Measurements from ENCODE around the gene CHI3L2. TPM values are rescaled to one million over a fixed set of nuclear protein-coding genes. Genes with fewer than 3 reads are reported as not detected.

CHI3L2 gene, protein sequence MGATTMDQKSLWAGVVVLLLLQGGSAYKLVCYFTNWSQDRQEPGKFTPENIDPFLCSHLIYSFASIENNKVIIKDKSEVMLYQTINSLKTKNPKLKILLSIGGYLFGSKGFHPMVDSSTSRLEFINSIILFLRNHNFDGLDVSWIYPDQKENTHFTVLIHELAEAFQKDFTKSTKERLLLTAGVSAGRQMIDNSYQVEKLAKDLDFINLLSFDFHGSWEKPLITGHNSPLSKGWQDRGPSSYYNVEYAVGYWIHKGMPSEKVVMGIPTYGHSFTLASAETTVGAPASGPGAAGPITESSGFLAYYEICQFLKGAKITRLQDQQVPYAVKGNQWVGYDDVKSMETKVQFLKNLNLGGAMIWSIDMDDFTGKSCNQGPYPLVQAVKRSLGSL
- 3.3 TPM for total RNA-seq

DNA sequence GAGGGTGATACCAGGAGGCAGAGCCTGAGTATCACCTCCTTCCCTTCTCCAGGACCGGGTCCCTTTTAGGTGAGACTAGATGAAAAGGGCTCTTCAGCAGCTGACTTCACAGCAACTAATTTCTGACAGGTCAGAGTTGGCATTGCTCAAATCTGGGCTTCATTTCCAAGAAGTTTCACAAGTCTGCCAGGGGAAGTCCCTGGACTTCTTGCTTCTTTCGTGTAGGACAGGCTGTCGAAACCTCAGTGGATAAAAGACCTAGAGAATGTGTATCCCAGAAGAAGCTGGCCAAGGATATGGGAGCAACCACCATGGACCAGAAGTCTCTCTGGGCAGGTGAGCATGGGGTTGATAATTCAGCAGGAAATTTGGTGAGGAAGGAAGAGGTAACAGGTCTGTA is at the start of gene CHI3L2:
TSS of gene CHI3L2 (plus strand) at position 280 of the 400 bp plus-strand sequence. CDS start at position 297, 17 bp downstream.
- ATAC-seq (peak; percentile 44), DNase-seq (ENCODE audit: low spot score) (no peak)
- intact Hi-C loops (cut with DNase I), result no loop called here

DNA sequence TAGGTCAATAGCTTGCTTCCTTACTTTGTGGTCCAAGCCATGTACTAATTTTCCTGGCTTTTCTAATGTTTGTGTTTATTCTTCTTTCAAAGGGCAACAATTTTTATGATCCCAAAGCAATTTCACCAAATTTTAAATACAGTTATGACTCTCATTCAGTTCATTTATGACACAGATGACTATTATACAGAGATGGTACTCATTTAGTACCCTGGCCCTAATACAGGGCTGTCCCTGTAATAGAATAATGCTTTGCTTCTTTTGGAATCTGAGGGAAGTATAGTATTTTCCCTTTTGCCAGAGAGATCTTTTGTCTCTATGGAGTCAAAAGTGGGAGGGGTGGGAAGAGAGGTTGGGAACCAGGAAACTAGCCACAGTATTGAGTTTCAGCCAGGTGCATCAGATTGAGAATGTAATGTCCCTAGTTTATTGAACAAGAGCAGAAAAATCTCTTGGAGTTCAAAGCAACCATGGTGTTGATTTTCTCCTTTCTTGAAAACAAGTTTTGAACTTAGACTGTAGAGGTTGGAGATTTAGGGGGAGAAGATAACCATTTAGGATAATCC is 47.5 kb upstream of the CHI3L2 start:
- DNase-seq (ENCODE audit: low spot score) (no peak), ATAC-seq (no peak)
- intact Hi-C loops (cut with DNase I), result no loop called here

DNA sequence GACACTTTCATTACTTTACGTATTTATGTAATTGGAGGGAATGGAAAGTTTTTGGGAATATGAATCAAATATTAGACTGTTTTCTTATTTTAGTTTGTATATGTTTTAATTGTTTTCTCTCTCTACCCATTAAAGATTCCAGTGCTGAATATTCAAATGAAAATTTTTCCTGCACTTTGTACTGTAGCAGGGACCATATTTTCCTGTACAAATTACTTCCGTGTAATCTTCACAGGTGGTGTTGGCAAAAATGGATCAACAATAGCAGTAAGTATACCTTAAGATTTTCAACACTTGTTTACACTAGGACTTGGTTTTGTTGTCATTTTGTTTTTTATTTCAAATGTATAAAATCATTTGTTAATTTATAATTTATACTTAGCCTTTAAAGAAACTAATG is 45.5 kb upstream of the CHI3L2 start:
- ATAC-seq (no peak), DNase-seq (ENCODE audit: low spot score) (no peak)
- intact Hi-C loops (cut with DNase I), result no loop called here

DNA sequence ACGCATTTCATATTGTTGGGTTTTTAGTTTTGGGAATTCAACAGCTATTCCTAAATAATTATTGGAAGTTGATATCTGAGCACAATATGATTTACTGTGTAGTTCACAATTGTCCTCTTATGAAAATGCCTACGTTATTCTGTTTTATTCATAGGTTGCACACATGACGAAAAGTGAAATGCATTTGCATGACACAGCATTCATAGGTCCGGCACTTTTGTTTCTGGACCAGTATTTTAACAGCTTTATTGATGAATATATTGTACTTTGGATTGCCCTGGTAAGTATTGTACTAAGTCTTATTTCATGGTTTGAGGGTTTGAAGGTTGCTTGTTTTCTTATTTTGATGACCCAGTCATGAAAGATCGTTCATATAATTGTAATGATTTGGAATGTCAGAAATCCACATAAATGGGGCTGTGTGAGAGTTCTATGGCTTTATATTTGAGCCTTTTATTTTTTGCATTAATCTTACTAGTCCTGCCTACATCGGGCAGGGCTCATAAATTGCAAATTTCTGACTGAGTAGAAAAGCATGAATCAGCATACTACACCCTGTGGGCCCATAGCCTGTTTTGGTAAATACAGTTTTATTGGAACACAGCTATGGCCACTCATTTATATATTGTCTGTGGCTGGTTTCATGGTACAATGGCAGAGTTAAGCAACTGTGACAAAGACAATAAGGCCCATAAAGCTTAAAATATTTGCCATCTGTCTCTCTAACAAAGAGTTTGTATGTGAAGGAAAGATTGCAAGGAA is 44.0 kb upstream of the CHI3L2 start:
- ATAC-seq, result no peak
- intact Hi-C loops (cut with DNase I), result no loop called here
- DNase-seq (ENCODE audit: low spot score), result no peak

DNA sequence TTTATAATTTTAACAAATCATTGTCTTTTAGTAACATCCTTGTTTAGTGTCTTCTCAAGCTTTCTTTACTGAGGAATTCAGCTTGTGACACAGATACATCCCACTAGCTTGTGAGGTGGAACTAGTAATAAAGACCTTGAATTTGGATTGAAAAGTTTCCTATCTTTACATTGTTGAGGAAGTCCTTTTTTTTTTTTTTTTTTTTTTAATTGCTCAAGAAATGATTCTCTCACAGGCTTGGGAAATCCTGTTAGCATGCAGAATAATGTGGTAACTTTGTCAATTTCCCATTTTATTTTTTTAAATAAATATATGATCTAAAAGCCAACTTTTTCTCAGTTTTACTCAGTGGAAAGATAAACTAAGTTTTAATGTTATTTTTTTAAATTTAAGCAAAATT is 42.9 kb upstream of the CHI3L2 start:
- intact Hi-C loops (cut with DNase I), result no loop called here
- no peak for DNase-seq (ENCODE audit: low spot score)
- no peak for ATAC-seq

DNA sequence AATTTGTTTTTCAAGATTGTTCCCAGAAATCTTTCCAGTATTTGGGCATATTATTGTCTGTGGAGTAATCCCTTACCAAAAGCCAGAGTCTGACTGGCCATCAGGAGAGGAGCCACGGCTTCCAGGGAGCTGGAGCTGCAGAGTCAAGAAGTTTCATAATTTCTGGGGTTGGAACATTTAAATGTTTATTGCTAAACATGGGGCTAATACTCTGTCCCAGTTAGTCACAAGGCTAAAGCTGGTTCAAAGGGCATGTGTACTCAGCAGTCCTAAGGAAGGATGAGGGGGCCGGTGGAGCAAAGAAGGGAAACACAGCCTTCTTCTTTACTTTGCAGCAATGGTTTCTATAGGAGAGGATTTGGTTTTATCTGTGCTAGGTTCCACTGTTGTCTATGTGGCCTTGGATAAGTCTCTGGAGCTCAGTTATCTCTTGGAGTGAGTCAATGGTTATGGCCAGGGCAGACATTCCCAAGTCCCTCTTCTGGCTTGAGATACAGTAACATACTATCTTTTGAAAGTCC is 36.5 kb upstream of the CHI3L2 start:
- DNase-seq (ENCODE audit: low spot score), result no peak
- peak; percentile 89 for ATAC-seq
- intact Hi-C loops (cut with DNase I), result no loop called here

DNA sequence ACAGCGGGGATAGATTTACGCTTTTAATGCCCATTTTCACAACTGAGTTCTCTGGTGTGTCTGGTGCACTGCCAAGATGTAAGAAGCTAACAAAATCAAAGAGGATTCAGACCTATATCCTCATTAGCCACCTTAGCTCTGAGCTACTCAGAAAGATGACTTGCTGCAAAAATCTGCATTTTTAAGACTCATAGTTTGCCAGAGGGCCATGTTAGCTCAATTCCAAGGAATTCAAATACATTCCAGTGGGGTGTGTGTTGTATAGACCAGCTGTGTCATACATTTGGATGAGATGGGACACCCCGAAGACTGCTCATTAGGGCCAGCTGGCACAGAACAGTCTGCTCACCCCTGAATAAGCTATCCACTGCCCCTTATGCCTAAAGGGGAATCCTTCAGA is 36.0 kb upstream of the CHI3L2 start:
- DNase-seq (ENCODE audit: low spot score), result no peak
- no peak for ATAC-seq
- intact Hi-C loops (cut with DNase I), result no loop called here

DNA sequence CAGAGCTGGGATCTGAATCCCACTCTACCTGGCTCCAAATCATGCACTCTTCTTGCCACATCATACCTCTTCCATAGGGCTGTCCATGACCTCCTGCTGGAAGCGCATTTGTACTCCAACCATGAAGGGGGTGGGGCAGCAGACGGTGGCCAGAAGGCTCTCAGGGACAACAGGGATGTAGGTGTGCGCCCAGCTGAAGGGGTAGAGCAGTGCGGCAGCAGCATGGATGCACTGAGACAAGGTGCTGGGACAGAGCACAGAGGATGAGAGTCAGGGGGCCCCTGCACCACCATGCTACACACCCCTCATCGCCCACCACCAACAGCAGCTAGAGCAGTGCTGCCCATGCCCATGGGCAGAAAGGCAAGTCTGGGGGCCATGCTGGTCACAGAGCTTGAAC is 35.4 kb upstream of the CHI3L2 start:
- ATAC-seq (no peak), DNase-seq (ENCODE audit: low spot score) (no peak)
- intact Hi-C loops (cut with DNase I), result no loop called here

DNA sequence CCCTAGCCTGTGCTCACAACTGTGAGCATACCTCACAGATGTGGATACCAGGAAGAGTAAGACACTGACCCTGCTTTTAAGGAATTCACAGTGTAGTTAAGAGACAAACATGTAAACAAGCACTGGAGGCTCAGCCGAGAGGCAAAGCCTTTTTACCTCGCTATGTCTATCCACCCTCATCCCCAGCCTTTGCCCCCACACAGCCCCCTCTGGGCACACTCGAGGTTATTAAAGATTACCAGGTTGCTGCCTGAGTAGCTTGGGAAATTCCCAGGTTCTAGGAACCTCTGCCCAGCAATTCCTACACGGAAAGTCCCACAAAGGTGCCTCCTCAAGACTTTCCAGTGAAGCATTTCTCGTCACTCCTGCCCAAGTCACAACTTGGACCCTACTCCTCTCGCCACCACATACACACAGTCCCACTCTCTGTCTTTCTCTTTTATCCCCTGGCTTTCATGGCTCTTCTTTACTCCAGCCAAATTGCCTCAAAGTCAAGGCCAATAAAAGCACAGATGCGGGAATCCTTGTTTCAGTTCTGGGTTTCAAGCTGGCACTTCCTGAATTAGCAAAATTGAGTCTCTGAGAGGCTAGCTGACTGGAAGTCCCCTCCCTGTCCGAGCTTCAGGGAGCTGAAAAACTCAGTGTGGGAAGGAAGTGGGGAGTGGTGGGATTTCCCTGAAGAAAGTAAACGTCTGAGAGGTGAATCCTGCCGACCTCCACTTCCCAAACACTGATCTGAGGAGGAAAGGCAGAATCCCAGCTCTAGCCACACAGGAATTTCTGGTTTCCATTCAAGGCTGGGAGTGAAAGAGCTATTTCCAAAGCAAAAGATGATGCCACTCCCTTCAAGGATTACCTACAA is 34.6 kb upstream of the CHI3L2 start:
- intact Hi-C loops (cut with DNase I), result no loop called here
- DNase-seq (ENCODE audit: low spot score) (no peak), ATAC-seq (peak; percentile 7)

DNA sequence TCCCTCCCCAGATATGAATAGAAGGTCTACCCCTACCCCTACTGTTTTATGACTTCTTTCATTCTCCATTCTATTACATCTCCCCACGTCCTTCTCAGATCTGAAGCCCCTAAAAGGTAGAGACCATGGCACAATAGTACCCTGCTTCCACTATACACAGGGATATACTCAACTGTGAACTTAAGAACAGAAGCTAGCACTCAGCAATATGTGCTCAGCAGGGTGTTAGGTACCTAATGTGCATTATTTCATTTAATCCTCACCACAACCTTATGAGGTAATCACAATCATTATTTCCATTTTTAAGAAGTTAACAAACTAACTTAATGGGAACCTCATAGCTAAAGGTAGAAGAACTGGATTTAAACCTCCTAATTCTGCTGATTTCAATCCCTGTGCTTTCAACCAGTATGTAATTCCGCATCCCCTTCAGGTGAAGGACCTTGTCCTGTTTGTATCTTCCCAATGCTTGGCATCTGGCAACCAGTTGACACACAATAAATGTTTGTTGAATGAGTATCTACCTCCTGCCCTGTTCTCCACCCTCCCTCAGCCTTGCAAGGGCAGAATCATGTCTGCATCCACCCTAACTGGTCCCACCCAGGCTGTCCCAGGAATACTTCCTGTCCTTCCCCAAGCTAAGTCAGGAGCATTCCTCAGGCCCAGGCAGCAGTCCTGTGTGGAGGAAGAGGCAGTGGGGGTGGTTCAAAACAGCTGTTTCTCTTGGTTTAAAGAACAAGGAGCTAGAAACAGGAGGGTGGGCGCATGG is 33.6 kb upstream of the CHI3L2 start:
- intact Hi-C loops (cut with DNase I), result no loop called here
- DNase-seq (ENCODE audit: low spot score) (no peak), ATAC-seq (no peak)

DNA sequence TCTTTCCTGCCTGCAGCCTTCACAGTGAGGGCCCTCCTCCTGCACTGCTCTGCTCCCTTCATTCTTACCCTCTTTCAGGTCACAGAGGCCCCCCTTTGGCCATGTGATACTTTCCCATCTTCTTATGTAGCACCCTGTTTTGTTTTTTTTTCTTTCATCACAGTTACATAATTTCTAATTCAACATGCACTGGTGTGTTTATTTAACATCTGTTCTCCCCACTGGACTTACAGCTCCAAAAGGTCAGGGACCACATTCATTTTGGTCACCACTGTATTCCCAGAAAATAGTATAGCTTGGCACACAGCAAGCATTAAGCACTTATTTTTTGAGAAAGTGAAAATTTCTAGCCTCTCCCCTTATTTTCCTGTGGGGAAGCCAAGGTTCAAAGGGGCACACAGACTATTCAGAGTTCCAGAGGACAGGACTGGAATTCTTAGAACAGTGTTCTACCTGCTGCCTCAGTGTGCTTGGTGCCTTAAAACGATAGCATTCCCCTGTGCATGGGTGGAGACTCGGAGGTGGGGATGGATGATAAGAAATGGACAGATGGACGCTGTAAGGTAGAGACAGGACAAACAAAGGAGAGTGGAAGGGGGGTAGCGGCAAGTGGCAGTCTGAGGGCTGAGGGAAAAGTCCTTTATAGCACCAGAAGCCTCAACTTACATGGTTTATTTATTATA is 32.4 kb upstream of the CHI3L2 start:
- peak; percentile 48 for ATAC-seq
- intact Hi-C loops (cut with DNase I), result no loop called here
- no peak for DNase-seq (ENCODE audit: low spot score)

DNA sequence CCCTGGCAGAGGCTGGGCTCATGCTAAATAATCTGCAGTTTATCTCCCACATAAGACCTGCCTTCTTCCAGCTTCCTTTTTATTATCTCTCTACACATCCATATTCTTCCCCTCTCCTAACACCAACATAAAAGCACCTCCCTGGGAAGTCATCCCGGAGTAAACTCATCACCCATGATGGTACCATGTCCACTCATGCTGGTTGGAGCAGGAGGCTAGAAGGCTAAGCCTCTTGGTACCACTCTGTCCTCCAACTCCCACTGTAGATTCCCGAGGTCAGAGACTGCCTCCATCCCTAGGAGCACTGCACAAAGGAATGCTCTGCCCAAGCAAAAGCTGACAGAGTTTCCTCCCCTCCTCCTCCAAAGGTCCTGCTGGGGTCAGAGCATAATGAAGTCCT is 31.3 kb upstream of the CHI3L2 start:
- intact Hi-C loops (cut with DNase I), result no loop called here
- ATAC-seq, result no peak

DNA sequence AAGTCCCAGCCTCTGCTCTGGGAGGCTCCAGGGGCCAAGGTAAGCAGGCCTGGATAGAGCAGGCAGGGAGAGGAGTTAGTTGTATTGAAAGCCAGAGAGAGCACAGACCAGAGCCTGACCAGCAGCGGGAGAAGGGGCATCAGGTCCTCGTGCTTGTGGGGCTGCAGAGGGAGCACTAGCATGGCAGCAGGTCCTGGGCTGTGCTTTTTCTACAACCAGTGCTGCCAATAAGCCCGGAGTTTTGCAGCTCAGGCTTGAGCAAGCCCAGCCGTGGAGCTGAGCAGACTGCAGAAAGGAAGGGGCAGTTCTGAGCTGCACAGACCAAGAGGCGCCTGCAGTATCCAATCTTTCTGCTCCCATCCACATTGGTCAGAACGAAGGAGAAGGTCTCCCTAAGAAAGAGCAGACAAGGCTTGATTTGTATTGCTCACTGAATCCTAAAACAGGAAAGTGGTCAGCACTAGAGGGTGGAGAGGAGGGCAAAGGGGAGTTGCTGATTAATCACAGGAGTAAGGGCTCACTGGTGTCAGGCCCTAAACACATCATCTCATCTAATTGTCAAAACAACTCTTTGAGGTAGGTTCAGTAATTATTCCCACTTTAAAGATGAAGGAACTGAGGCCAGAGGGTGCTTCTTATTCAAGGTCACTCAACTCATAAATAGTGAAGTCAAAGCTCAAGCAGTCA is 29.8 kb upstream of the CHI3L2 start:
- intact Hi-C loops (cut with DNase I), result no loop called here
- ATAC-seq, result no peak
- no peak for DNase-seq (ENCODE audit: low spot score)

More for the DNA sequence above, 31.3 kb upstream of the CHI3L2 start:
- no peak for DNase-seq (ENCODE audit: low spot score)

DNA sequence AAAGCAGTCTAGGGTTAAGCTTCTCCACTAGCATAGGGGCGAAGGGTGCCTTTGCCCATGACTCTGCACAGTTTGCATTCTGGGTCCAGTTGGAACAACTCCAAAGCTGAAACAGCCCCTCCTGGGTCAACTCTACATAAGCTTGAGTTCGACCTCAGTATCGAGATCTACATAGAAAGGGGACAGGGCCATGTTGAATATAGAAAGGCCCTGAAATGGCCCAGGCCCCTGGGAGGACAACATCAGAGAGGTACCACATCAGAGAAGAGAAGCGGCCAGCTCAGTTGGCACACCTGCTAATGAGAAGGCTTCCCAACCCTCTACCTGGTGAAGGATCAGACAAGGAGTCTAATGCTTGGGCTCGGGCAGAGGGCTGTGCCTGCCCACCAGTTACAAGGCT is 28.7 kb upstream of the CHI3L2 start:
- no peak for DNase-seq (ENCODE audit: low spot score)
- ATAC-seq, result no peak
- intact Hi-C loops (cut with DNase I), result no loop called here

DNA sequence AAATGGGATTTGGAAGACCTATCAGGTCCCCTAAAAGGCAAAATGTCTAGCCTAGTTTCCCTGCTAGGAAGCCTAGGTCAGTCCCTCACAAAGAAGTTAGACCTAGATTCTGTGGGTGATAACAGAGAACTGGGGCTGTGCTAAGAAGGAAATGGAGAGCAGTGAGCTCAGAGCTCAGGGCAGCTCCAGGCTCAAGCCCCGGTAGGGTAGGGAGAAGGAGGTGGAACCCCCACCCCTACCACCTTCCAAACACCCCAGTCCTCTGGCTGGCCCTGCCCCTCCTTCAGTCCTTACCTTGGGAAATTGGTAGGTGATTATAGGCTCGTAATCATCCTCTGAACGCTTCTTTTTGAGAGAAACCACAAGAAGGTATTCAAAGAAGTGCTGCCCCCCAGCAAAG is 28.2 kb upstream of the CHI3L2 start:
- ATAC-seq (no peak), DNase-seq (ENCODE audit: low spot score) (no peak)
- intact Hi-C loops (cut with DNase I), result no loop called here

DNA sequence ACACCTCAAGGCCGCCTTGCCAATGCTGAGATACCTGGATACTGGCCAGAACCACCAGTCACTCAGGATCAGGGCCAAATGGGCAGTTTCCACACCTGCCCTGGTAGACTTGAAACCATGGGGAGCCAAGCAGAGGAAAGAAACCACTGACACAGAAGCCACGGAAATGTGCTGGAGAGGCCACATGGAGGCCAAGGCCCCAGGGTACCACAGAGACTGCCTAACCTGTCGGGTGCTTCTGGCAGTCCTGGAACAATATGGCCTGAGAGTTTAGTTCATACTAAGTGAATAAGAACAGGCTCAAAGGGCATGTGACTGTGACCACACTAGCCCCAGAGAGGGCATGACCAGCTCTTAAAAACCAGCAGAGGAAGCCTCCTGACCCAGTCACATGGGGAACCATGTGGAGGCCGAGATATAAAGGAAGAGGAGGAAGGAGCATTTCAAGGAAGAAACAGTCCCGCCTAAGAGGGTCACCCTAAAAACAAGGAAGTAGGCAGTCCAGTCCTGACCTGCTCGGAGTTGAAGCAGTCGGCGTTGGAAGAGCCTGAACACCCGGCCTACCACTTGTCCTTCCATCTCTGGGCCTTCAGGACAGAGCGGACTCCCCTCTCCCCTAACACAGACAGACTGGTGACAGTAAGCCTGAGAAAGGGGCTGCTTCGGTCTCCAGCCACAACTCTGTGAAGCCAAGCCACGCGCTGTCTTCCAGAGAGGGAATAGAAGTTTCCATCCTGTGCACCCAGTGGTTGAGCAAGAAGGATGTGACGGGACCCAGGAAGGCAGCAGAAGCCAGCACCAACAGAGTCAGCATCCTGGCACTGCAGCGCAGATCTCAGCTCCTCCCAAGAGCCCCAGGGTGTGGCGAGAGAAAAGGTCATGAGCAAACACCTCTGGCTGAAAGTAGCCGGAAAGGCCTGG is 27.4 kb upstream of the CHI3L2 start, which contains the start of gene DENND2D:
TSS of gene DENND2D (minus strand) at position 766 of the 921 bp plus-strand sequence. CDS start at position 579, 187 bp downstream.
- intact Hi-C loops (cut with DNase I), result no loop called here
- DNase-seq (ENCODE audit: low spot score), result peak; percentile 71
- ATAC-seq, result peak; percentile 67

All from sciatic nerve (tissue), 2 donors.